KMS-11 (cell line): ENCODE measurements around the gene HIPK4.
"Not testable (repeated sequence)": the region's sequence is repeated elsewhere in the genome, so short reads cannot be mapped to it uniquely, and the experiment has no call there.

Source experiments
- H2AFZ ChIP-seq: fragments of 200-600 bp; sonication (generic); 2 replicates; pipeline ENCODE4 v1.6.1; 2016; ENCODE audit warnings: antibody characterized with exemption, mixed run types, low read depth
- H3K27ac ChIP-seq: fragments of 200-600 bp; sonication (generic); 2 replicates; pipeline ENCODE4 v1.6.1; 2016; ENCODE audit warnings: mild to moderate bottlenecking, mixed run types
- H3K27me3 ChIP-seq: fragments of 200-600 bp; sonication (generic); 2 replicates; pipeline ENCODE4 v1.6.1; 2017; ENCODE audit warnings: mild to moderate bottlenecking, low read depth, mixed run types, moderate library complexity; ENCODE audit not compliant: insufficient read depth
- H3K36me3 ChIP-seq: fragments of 200-600 bp; sonication (generic); 2 replicates; pipeline ENCODE4 v1.6.1; 2017; ENCODE audit warnings: mild to moderate bottlenecking, mixed run types; ENCODE audit not compliant: insufficient read depth
- H3K4me1 ChIP-seq: fragments of 200-600 bp; sonication (generic); 2 replicates; pipeline ENCODE4 v1.6.1; 2016; ENCODE audit warnings: mild to moderate bottlenecking, low read depth, mixed run types; ENCODE audit not compliant: poor library complexity, severe bottlenecking
- H3K4me2 ChIP-seq: fragments of 200-600 bp; sonication (generic); 2 replicates; pipeline ENCODE4 v1.7.0; 2016; ENCODE audit warnings: mild to moderate bottlenecking, mixed run types
- H3K4me3 ChIP-seq: fragments of 200-600 bp; sonication (generic); IDR thresholded peaks from 2 replicates; pipeline ENCODE4 v1.6.1; 2017; ENCODE audit warnings: low read depth, low read length, mixed read lengths; ENCODE audit not compliant: insufficient read depth
- H3K79me2 ChIP-seq: fragments of 200-600 bp; sonication (generic); 2 replicates; pipeline ENCODE4 v1.6.1; 2016; ENCODE audit warnings: low read depth, mixed run types; ENCODE audit not compliant: insufficient read depth
- H3K9ac ChIP-seq: fragments of 200-600 bp; sonication (generic); 2 replicates; pipeline ENCODE4 v1.6.1; 2016; ENCODE audit warnings: mild to moderate bottlenecking, mixed run types
- H4K20me1 ChIP-seq: fragments of 200-600 bp; sonication (generic); 2 replicates; pipeline ENCODE4 v1.6.1; 2016; ENCODE audit warnings: mild to moderate bottlenecking, mixed run types; ENCODE audit not compliant: insufficient read depth
- CTCF ChIP-seq: fragments of 200-600 bp; sonication (generic); conservative IDR thresholded peaks from 2 replicates; pipeline ENCODE4 v1.6.1; 2017; ENCODE audit warnings: low read depth, mild to moderate bottlenecking, antibody characterized with exemption, low read length, moderate library complexity, mixed read lengths

The HIPK4 gene

GRCh38 chr19:40411958-40412499 lies 22.0 kb upstream of the HIPK4 start:
- Histone ChIP-seq H3K4me1 (peaks cover 9% of the 10 kb centered on the region), H3K36me3 (no peaks in the 10 kb centered on the region), H3K27me3 (no peaks in the 10 kb centered on the region), H3K79me2 (no peaks in the 10 kb centered on the region), H3K4me2 (no peak overlapping the region), H4K20me1 (no peaks in the 10 kb centered on the region), H3K27ac (no peak overlapping the region), H3K4me3 (no peak overlapping the region), H2AFZ (no peak overlapping the region), H3K9ac (no peak overlapping the region)
- TF ChIP-seq CTCF: no peak

- no peaks in the 10 kb centered on the region for H3K79me2 ChIP-seq
- no peaks in the 10 kb centered on the region for H3K27me3 ChIP-seq
- no peak overlapping the region for H3K4me3 ChIP-seq
- no peak overlapping the region for H3K9ac ChIP-seq
- H3K27ac ChIP-seq: no peak overlapping the region
- H3K4me2 ChIP-seq: no peak overlapping the region
- no peak overlapping the region for H2AFZ ChIP-seq
- H3K36me3 ChIP-seq: no peaks in the 10 kb centered on the region
- no peaks in the 10 kb centered on the region for H4K20me1 ChIP-seq
- TF ChIP-seq CTCF: no peak
- peaks cover 2% of the 10 kb centered on the region for H3K4me1 ChIP-seq
Observed at GRCh38 chr19:40411125-40411842, 21.3 kb upstream of the HIPK4 start.

- no peaks in the 10 kb centered on the region for H3K27me3 ChIP-seq
- H3K4me1 ChIP-seq: no peaks in the 10 kb centered on the region
- H3K9ac ChIP-seq: no peak overlapping the region
- H3K4me3 ChIP-seq: no peak overlapping the region
- H4K20me1 ChIP-seq: no peaks in the 10 kb centered on the region
- no peaks in the 10 kb centered on the region for H3K36me3 ChIP-seq
- no peak overlapping the region for H2AFZ ChIP-seq
- TF ChIP-seq CTCF: no peak
- H3K4me2 ChIP-seq: no peak overlapping the region
- no peaks in the 10 kb centered on the region for H3K79me2 ChIP-seq
- no peak overlapping the region for H3K27ac ChIP-seq
Observed at GRCh38 chr19:40410030-40410389, 20.0 kb upstream of the HIPK4 start.

GRCh38 chr19:40408598-40408925 lies 18.6 kb upstream of the HIPK4 start:
- not testable (repeated sequence) for H3K27me3 ChIP-seq, H3K27ac ChIP-seq, H4K20me1 ChIP-seq, H3K4me2 ChIP-seq, H3K4me3 ChIP-seq, H2AFZ ChIP-seq, H3K9ac ChIP-seq, H3K4me1 ChIP-seq, H3K79me2 ChIP-seq, H3K36me3 ChIP-seq
